Activated T-cell treated with anti-CD3 and anti-CD28 coated beads, Interleukin-2, amount 50 U/mL, for 24 hours (primary cell): ENCODE measurements around the gene SNCAIP.

Experiments
- DNase-seq: peaks from one replicate; pipeline ENCODE4 v3.0.0-alpha.2; 2020
- H3K27ac Mint-ChIP-seq: 2 replicates; pipeline ENCODE4 v1.8.0; 2020; ENCODE audit warnings: mild to moderate bottlenecking, mixed read lengths
- H3K27me3 Mint-ChIP-seq: 2 replicates; pipeline ENCODE4 v1.8.0; 2020; ENCODE audit warnings: mixed read lengths
- H3K36me3 Mint-ChIP-seq: 2 replicates; pipeline ENCODE4 v1.8.0; 2020; ENCODE audit warnings: low read depth, mixed read lengths
- H3K4me1 Mint-ChIP-seq: 2 replicates; pipeline ENCODE4 v1.8.0; 2020; ENCODE audit warnings: low read depth, mixed read lengths
- H3K4me3 Mint-ChIP-seq: 2 replicates; pipeline ENCODE4 v1.8.0; 2020; ENCODE audit warnings: mild to moderate bottlenecking, moderate library complexity, mixed read lengths
- H3K9me3 Mint-ChIP-seq: 2 replicates; pipeline ENCODE4 v1.8.0; 2020; ENCODE audit warnings: mixed read lengths

SNCAIP gene

DNA sequence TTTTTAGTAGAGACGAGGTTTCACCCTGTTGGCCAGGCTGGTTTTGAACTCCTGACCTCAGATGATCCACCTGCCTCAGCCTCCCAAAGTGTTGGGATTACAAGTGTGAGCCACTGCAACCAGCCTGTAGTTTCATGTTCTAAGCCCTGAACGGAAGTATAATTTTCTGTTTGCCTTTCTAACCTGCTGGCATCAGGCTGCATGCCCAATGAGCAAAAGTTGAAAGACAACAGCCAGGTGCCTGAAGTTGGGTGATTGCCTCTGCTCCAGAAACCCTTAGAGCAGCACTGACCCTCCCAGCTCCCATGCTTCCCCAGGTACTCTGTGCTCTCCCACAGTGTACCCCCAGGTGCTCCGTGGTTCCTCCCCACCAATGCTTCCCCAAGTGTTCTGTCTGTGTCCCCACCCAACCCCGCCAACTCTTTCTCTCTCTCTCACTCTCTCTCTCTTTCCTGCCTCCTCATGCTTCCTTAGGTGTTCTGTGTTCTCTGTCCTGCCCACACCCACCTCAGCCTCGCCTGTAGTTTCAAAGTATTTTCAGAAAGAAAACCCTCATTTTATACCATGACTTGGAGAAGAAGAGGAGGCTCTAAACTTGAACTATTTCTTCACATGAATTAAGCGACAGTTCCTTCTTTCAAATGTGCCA, 145.3 kb downstream of the SNCAIP start:
- Mint-ChIP-seq H3K27ac (no peak overlapping the region), H3K36me3 (no peaks in the 10 kb centered on the region), H3K27me3 (no peaks in the 10 kb centered on the region), H3K9me3 (no peaks in the 10 kb centered on the region), H3K4me3 (no peak overlapping the region), H3K4me1 (no peaks in the 10 kb centered on the region)
- no peak for DNase-seq

DNA sequence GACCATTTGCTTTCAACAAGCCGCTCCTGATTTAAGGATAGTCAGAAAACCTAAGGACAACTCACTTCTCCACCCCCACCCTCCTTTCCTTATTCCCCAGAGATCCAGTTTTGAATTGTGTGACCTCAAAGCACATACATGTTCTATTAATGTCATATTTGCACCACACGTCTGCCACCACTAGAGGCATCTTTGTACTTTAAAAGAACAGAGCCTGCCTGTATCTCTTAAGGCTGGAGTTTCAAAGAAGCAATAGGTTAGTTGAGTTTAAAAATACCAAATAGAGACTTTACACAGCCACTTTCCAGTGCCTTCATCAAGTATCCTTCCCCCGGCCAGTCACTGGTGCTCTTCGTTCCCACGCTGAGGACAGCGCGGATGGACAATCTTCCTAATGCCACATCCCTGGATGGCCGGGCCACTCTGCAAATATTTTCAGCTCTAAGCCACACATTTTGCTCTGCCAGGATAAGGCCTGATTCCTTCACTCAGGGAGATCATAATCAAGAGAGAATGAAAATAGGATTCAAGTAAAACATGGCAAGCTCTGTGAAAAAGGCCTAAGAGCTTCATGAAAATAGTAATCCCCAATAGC, 146.3 kb downstream of the SNCAIP start:
- H3K9me3 Mint-ChIP-seq, result no peaks in the 10 kb centered on the region
- DNase-seq, result no peak
- H3K36me3 Mint-ChIP-seq, result no peaks in the 10 kb centered on the region
- no peaks in the 10 kb centered on the region for H3K4me1 Mint-ChIP-seq
- H3K4me3 Mint-ChIP-seq, result no peak overlapping the region
- H3K27me3 Mint-ChIP-seq, result no peaks in the 10 kb centered on the region
- H3K27ac Mint-ChIP-seq, result no peak overlapping the region

GRCh38 chr5:122462486-122462885, 150.4 kb downstream of the SNCAIP start:
- no peaks in the 10 kb centered on the region for H3K4me1 Mint-ChIP-seq
- H3K27me3 Mint-ChIP-seq, result no peaks in the 10 kb centered on the region
- no peaks in the 10 kb centered on the region for H3K36me3 Mint-ChIP-seq
- H3K4me3 Mint-ChIP-seq, result no peak overlapping the region
- H3K9me3 Mint-ChIP-seq, result no peaks in the 10 kb centered on the region
- DNase-seq, result no peak
- no peak overlapping the region for H3K27ac Mint-ChIP-seq

DNA sequence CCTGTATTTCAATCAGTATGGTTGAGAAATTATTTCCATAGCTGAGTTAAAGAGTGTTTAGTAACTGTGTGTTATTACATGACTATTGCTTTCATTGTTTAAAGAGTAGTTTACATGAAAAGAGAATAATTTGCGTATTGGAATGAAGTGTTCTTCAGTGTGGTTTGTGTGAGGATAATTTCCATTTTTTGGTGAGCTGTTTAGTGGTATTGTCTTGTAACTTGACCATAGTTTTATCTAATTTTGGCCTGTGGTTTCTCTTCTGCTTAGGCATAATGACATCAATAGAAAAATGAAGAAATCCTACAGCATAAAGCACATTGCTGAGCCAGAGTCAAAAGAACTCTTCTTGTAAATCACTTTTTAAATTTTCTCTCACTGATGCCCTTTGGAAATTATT, 151.2 kb downstream of the SNCAIP start:
- H3K27ac Mint-ChIP-seq, result no peak overlapping the region
- H3K27me3 Mint-ChIP-seq, result no peaks in the 10 kb centered on the region
- no peak for DNase-seq
- no peaks in the 10 kb centered on the region for H3K36me3 Mint-ChIP-seq
- H3K9me3 Mint-ChIP-seq, result no peaks in the 10 kb centered on the region
- no peak overlapping the region for H3K4me3 Mint-ChIP-seq
- no peaks in the 10 kb centered on the region for H3K4me1 Mint-ChIP-seq

GRCh38 chr5:122464191-122464590, 152.2 kb downstream of the SNCAIP start:
- H3K4me3 Mint-ChIP-seq, result no peak overlapping the region
- DNase-seq, result no peak
- H3K27me3 Mint-ChIP-seq, result no peaks in the 10 kb centered on the region
- H3K4me1 Mint-ChIP-seq, result no peaks in the 10 kb centered on the region
- no peaks in the 10 kb centered on the region for H3K36me3 Mint-ChIP-seq
- no peaks in the 10 kb centered on the region for H3K9me3 Mint-ChIP-seq
- H3K27ac Mint-ChIP-seq, result no peak overlapping the region

DNA sequence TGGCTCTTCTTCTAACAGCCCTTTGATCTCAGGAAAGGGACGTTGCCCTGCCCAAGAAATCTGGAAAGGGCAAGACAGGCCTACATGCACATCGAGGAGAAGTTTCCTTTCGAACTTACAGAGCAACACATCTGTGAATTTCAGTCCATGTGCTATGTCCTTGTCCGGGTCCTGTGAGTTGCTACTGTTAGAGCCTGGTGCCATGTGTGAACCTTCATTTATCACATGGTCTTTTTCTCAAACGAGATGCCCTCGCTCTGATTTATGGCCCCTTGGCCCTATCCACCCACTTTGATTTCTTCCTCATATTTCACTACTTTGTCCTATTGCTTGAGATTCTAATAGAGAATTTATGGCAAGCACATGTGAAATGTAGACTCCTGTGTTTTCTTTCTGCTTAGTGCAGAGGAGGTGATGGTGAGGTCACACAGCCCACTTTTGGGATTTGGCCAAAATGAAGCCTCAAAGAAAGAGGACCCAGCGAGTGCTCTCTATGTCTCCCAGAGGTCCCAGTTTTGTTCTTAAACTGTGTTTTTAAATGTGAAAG, 153.1 kb downstream of the SNCAIP start:
- no peaks in the 10 kb centered on the region for H3K27me3 Mint-ChIP-seq
- no peak overlapping the region for H3K4me3 Mint-ChIP-seq
- no peaks in the 10 kb centered on the region for H3K4me1 Mint-ChIP-seq
- H3K9me3 Mint-ChIP-seq, result no peaks in the 10 kb centered on the region
- DNase-seq, result no peak
- no peak overlapping the region for H3K27ac Mint-ChIP-seq
- no peaks in the 10 kb centered on the region for H3K36me3 Mint-ChIP-seq

DNA sequence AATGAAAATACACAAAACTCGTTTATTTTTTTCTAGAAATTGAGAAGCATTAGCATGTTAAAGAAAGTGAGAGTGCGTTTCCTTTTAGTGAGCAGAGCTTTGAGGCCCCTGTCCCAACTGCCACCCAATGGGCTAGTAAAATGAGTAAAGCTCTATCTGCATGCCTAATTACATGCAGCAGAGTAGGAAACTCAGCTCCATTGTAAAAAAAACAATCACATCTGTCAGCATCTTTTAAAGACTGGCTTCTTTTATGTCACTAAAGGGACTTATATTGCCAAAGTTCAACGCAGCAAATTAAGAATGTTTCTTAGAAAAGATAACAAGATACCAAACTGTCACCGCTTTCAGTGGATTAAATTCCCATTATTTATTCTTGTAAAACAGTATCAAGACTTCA, 154.0 kb downstream of the SNCAIP start:
- H3K27ac Mint-ChIP-seq, result no peak overlapping the region
- no peaks in the 10 kb centered on the region for H3K9me3 Mint-ChIP-seq
- H3K36me3 Mint-ChIP-seq, result no peaks in the 10 kb centered on the region
- no peak overlapping the region for H3K4me3 Mint-ChIP-seq
- H3K4me1 Mint-ChIP-seq, result no peaks in the 10 kb centered on the region
- no peak for DNase-seq
- no peaks in the 10 kb centered on the region for H3K27me3 Mint-ChIP-seq

- H3K27ac Mint-ChIP-seq, result no peak overlapping the region
- no peaks in the 10 kb centered on the region for H3K9me3 Mint-ChIP-seq
- no peak overlapping the region for H3K4me3 Mint-ChIP-seq
- no peaks in the 10 kb centered on the region for H3K27me3 Mint-ChIP-seq
- no peaks in the 10 kb centered on the region for H3K36me3 Mint-ChIP-seq
- H3K4me1 Mint-ChIP-seq, result no peaks in the 10 kb centered on the region
- DNase-seq, result no peak
Measured at GRCh38 chr5:122468351-122469116, 156.5 kb downstream of the SNCAIP start.

DNA sequence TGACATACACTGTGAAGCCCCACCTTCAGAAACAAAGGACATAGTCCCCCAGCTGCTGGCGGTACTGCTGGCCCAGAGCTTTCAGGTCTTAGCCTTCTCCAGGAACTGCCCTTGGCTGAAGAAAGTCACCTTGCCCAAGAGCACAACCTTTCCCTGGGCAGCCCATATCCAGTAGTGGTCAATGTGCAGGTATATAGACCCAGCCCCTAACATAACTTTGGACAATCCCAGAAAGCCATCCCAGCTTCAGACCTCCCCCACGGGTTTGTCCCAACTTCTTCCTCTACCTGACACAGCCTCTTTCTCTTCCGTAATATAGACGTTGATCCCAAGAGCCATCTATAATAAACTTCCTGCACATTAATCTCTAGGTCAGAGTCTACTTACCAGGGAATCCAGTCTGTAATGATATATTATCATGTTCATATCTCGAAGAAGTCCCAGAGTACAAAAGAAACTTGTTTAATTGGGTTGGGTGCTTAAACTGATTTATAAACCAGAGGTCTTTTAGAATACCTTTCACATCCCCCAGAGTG, 157.4 kb downstream of the SNCAIP start:
- Mint-ChIP-seq H3K9me3 (no peaks in the 10 kb centered on the region), H3K4me1 (no peaks in the 10 kb centered on the region), H3K27ac (no peak overlapping the region), H3K4me3 (no peak overlapping the region), H3K36me3 (no peaks in the 10 kb centered on the region), H3K27me3 (no peaks in the 10 kb centered on the region)
- no peak for DNase-seq

- no peak for DNase-seq
- Mint-ChIP-seq H3K27me3 (no peaks in the 10 kb centered on the region), H3K4me3 (no peak overlapping the region), H3K27ac (no peak overlapping the region), H3K36me3 (no peaks in the 10 kb centered on the region), H3K4me1 (no peaks in the 10 kb centered on the region), H3K9me3 (no peaks in the 10 kb centered on the region)
Measured at GRCh38 chr5:122470365-122470764, 158.3 kb downstream of the SNCAIP start.

DNA sequence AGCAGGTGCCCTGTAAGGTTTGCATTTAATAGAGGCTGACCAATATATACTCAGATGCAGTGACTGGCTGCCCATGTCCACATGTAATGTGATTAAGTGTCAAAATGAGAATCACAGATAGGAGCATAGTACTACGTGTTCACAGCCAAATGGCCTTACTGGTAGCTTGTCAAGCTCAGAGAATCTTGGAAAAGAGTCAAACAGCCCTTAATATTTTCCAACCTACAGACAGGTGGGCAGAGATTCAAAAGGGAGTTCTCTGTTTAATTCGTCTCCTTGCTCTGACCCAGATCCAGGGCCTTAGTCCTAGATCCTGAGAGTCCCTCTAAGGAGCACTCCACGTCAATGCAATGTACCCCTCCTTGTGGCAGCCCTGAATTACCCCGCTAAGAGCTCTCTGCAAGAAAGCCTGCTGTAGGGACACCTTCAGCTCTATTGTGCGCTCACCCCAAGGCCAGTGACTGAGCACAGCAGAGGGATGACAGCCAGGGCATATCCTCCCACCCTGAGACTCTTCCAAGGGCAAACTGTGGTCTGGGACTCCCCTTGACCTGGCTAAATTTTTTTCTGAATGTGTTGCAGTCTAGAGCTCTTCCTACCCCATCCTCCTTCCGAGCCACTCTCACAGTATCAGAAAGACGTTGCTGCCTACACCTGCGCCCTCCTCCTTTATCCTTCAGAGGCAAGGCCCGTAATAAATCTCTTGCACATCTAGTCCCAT, 159.2 kb downstream of the SNCAIP start:
- Mint-ChIP-seq H3K36me3 (no peaks in the 10 kb centered on the region), H3K27me3 (no peaks in the 10 kb centered on the region), H3K27ac (no peak overlapping the region), H3K4me1 (no peaks in the 10 kb centered on the region), H3K4me3 (no peak overlapping the region), H3K9me3 (no peaks in the 10 kb centered on the region)
- DNase-seq, result no peak

- Mint-ChIP-seq H3K36me3 (no peaks in the 10 kb centered on the region), H3K27ac (no peak overlapping the region)
Measured at GRCh38 chr5:122471752-122472061, 159.7 kb downstream of the SNCAIP start.

GRCh38 chr5:122473138-122473843, 161.3 kb downstream of the SNCAIP start:
- no peaks in the 10 kb centered on the region for H3K27me3 Mint-ChIP-seq
- no peaks in the 10 kb centered on the region for H3K36me3 Mint-ChIP-seq
- H3K4me1 Mint-ChIP-seq, result no peaks in the 10 kb centered on the region
- no peak for DNase-seq
- no peaks in the 10 kb centered on the region for H3K9me3 Mint-ChIP-seq
- H3K4me3 Mint-ChIP-seq, result no peak overlapping the region
- H3K27ac Mint-ChIP-seq, result no peak overlapping the region

More at GRCh38 chr5:122471752-122472061, 159.7 kb downstream of the SNCAIP start:
- H3K9me3 Mint-ChIP-seq, result no peaks in the 10 kb centered on the region
- H3K27me3 Mint-ChIP-seq, result no peaks in the 10 kb centered on the region
- H3K4me3 Mint-ChIP-seq, result no peak overlapping the region
- no peak for DNase-seq
- no peaks in the 10 kb centered on the region for H3K4me1 Mint-ChIP-seq

GRCh38 chr5:122473941-122474340, 161.9 kb downstream of the SNCAIP start:
- Mint-ChIP-seq H3K27ac (no peak overlapping the region), H3K4me1 (no peaks in the 10 kb centered on the region), H3K9me3 (no peaks in the 10 kb centered on the region), H3K4me3 (no peak overlapping the region), H3K36me3 (no peaks in the 10 kb centered on the region), H3K27me3 (no peaks in the 10 kb centered on the region)
- no peak for DNase-seq
